A172 (cell line): ENCODE results near the gene EEFSEC. TPM values are rescaled to one million over a fixed set of nuclear protein-coding genes. Genes with fewer than 3 reads are reported as not detected.
A peak's percentile ranks its signal among the peaks of the same experiment; 100 is the strongest.

Experiments
- DNase-seq: peaks from one replicate; pipeline ENCODE4 v3.0.0-alpha.2; 2015; ENCODE audit warnings: low spot score
- total RNA-seq: library from RNA; depleted of rRNA; stranded (reverse); fragments of >200 nt; shearing (Covaris generic); gene quantifications from 2 replicates; pipeline ENCODE4 v1.2.3, GENCODE V29; 2014

EEFSEC gene
- total RNA-seq, 1 experiment from 2014 or later = 3.5 TPM

DNA sequence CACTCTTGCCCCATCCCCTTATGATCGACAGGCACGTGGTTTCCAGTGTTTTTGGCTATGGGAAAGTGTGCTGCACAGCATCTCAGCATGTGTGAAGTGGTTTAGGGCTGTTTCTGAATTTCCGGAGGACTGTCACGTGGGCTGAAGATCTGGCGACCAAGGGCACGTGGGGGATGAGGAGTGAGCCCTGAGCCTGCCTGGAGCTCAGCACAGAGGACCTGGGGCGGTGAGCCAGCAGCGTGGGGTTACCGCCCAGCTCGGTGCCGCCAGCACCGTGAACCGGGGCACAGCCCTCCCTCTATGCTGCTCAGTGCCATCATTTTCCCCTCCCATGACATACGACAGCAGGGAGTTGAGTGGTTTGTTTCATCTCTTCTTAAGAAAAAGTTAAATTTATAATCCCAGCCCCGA is 163.2 kb downstream of the EEFSEC start:
- DNase-seq = no peak

DNA sequence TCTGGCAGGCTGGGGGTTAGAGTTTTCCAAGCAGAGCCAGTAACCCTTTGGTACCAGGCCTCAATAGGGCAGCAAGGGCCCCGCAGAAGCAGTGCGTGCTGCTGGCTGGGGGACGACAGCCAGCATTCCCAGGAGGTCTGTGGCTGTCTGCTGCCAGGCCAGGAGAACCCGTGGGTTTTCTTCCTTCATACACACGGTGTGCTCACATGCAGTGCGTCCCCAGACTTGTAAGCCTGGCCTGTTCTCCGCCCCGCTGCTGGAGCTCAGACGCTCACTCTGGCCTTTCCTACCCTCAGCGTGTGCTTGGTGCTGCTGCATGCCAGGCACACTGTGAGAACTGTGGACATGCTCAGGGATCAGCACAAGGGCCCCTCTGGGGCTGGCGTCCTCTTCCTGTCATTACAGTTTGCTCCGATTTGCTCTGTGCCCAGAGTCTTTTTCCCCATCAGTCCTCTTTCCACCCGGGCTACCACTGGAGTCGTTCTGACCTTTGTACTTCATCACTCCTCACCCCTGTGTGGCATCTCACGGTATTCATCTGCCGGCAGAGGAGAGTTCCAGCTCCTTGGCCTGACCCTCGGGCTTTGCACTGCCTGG is 163.9 kb downstream of the EEFSEC start:
- DNase-seq = no peak

DNA sequence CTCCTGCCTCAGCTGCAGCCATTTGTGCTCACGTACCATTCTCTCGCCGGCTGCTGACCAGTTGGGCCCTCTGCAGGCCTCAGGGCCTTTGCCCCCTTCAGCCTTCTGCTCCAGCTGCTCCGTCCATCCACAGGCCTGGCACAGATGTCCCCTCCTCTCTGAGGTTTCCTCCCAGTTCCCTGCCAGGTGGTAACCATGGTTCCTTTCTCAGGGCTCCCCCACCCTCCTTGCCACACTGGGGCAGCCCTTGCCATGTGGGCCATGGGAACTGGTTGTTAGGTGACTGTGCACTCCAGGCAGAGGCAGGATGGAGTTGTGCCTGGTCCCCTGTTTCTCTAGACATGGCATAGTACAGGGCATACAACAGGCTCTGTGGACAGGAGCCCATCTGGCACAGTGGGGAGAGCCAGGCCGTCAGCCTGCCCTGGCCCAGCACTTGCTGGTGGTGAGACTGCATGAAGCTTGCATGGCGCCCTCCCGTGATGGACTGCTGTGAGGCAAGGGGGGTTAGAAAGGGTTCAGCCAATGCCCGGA is 164.5 kb downstream of the EEFSEC start:
- no peak for DNase-seq

DNA sequence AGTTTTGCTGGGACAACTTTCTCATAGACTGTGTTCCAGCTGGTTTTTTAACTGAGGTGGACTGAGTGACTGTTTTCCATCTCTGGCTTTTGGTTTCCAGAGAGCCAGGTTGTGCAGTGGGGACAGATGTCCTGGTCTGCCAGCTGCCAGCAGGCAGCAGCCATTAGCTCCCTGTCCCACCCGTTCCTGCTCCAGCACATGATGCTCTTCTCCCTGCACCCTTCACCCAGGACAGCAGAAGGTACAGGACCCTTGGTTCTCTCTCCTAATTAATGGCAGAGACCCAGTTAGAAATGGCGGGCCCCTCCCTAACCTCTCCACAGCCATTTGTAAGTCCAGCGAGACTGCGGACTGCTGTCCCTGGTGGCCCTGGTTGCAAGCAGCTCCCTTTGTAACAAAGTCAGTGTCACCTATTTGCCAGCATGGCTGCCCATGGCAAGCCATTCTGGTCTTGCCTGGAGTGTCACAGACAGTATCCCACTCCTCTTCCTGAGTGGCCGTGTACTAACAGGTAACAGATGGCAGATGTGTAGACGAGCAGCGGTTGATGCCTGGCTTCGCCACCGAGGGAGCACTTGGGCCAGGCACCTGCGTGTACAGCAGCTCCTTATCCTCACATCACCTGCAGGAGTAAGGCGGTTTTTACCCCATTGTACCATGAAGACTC is 165.1 kb downstream of the EEFSEC start:
- DNase-seq = no peak

- no peak for DNase-seq
Measured at GRCh38 chr3:128319107-128319506, 165.8 kb downstream of the EEFSEC start.

GRCh38 chr3:128319741-128320141 is 166.5 kb downstream of the EEFSEC start:
- DNase-seq = no peak

- no peak for DNase-seq
Measured at GRCh38 chr3:128320551-128321340, 167.5 kb downstream of the EEFSEC start.

DNA sequence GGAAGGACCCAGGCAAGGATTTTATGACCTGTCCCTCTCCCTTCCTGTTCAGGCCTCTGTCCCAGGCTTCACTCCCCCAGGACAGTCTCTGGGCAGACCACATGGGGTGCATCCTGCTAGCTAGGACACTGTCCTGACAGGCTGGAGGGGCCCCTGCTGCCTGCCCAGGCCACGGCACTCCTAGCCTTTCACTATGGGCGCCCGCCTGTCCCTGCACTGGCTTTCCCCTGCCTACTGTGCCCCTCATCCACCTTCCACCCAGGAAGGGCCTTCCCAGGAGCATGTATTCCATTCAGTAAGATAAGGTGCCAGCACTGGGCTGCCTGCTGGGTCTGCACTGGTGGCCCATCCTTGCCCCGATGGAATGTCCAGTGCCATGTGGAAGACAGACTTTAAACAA is 168.1 kb downstream of the EEFSEC start:
- DNase-seq = no peak

DNA sequence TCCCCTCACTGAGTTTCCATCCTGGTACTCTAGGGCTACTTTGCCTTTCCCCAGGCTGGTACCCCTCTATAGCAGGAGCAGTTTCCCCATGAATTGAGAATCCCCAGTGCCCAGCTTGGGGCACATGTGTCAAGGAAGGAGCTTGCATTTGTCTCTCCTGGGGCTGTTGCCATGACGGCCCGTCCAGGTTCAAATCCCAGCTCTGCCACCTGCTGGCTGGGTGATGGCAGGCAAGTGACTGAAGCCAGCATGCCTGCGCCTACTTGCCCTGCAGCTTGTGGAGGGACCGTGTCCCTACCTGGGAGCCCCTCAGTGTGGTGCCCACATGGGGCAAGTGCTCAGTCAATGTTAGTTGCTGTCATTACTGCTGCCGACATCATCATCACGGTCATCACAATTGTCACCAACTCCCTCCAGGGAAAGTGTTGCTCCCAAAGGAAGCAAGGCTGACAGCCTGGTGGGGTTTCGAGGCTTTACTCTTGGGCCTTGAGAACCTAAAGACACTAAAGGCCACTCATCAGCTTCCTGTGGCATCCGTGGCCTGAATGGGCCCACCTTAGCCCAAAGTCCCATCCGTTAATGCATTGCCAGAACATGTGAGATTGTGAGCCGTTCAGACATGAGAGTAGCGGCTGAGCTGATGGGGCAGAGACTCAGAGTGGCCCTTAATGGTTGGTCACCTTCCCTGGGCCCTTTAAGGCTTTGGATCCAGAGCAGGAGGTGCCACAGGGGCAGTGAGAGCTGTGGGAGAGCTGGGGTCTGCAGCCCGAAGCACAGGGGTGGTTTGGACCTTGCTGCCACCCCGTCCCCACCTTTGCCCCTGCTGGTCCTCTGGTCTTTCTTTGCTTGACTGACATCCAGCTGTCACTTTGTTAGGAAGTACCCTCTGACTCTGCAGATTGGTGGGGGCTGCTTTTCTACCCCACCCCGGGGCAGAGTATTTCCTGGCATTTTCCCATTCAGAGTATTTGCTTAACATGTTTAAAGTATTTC is 169.0 kb downstream of the EEFSEC start:
- peak; percentile 27 for DNase-seq

DNA sequence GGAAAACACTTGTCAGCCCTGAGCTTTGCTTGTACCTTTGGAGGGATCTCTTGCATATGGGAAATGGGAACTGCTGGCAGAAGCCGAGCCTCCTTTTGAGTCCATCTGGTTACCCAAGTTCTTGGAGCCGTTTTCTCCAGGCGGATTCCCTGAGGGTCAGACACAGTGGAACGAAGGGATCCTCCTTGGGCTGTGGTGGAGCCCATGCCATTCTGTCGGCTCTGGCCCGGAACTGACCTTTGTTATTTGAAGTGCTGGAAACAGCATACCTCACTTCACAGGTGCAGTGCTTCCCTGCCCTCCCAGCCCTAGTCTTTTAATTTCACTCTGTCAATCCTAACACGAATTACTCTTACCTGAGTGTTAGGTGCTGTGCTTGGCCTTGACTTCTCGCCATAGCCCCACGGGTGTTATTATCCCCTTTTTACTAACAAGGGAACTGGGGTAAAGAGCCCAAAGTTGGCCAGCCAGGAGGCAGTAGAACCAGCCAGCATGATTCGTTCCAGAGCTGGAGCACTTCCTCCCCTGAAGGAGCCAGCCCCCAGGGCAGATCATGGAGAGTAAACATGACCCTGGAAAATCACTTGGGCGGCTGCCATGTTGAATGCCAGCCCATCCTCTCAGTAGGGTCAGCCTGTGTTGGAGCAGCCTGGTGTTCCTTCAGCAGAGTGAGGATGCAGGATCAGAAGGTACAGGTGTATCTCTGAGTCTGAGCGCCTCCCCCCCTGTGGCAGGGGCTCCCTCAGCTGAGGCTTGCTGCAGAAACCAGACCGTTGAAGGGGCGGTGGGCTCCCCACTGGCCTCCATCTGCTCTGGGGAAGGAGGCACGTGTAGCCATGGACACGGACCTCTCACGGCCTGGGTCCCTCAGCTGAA is 170.2 kb downstream of the EEFSEC start:
- DNase-seq = no peak

GRCh38 chr3:128324911-128325592 is 171.8 kb downstream of the EEFSEC start:
- no peak for DNase-seq

- no peak for DNase-seq
Measured at GRCh38 chr3:128326051-128326823, 173.0 kb downstream of the EEFSEC start.

- DNase-seq = no peak
Measured at GRCh38 chr3:128327606-128328031, 174.3 kb downstream of the EEFSEC start.

- DNase-seq = no peak
Measured at GRCh38 chr3:128328546-128329458, 175.5 kb downstream of the EEFSEC start.

GRCh38 chr3:128329491-128330213 is 176.4 kb downstream of the EEFSEC start:
- no peak for DNase-seq

GRCh38 chr3:128330214-128330842 is 177.0 kb downstream of the EEFSEC start:
- no peak for DNase-seq
